GM12865 (cell line): ENCODE measurements around the gene SRC.

Experiments
- DNase-seq: peaks from one replicate; pipeline ENCODE4 v3.0.0; 2010; ENCODE audit warnings: low read depth
- H3K4me3 ChIP-seq: 2 replicates; pipeline ENCODE4 v1.5.1; 2011; ENCODE audit warnings: mild to moderate bottlenecking, low read depth, low read length, control low read depth
- CTCF ChIP-seq: IDR thresholded peaks from 2 replicates; pipeline ENCODE4 v1.5.1; 2011; ENCODE audit warnings: low read length, control low read depth, low read depth, inconsistent platforms; ENCODE audit not compliant: insufficient read depth; ENCODE audit errors: missing control alignments

Gene SRC

GRCh38 chr20:37309290-37309689 lies 36.6 kb upstream of the SRC start:
- no peak for DNase-seq
- H3K4me3 ChIP-seq = no peak overlapping the region
- no peak for TF ChIP-seq CTCF

GRCh38 chr20:37309936-37310590 lies 35.9 kb upstream of the SRC start:
- TF ChIP-seq CTCF = no peak
- no peak overlapping the region for H3K4me3 ChIP-seq
- no peak for DNase-seq

GRCh38 chr20:37310951-37311350 lies 35.0 kb upstream of the SRC start:
- no peak for DNase-seq
- H3K4me3 ChIP-seq = no peak overlapping the region
- TF ChIP-seq CTCF = no peak

- no peak for TF ChIP-seq CTCF
- no peak overlapping the region for H3K4me3 ChIP-seq
- no peak for DNase-seq
Measured at GRCh38 chr20:37311710-37312355, 34.1 kb upstream of the SRC start.

GRCh38 chr20:37313546-37314091 lies 32.3 kb upstream of the SRC start:
- TF ChIP-seq CTCF = no peak
- DNase-seq = no peak
- H3K4me3 ChIP-seq = no peak overlapping the region

GRCh38 chr20:37314099-37314498 lies 31.8 kb upstream of the SRC start:
- DNase-seq = no peak
- H3K4me3 ChIP-seq = no peak overlapping the region
- no peak for TF ChIP-seq CTCF

- no peak overlapping the region for H3K4me3 ChIP-seq
- TF ChIP-seq CTCF = no peak
- no peak for DNase-seq
Measured at GRCh38 chr20:37314617-37315016, 31.3 kb upstream of the SRC start.
